AG04450 (cell line): Measurements from ENCODE around the gene FGD4. TPM values are rescaled to one million over a fixed set of nuclear protein-coding genes. Genes with fewer than 3 reads are reported as not detected.

Source experiments
- CTCF ChIA-PET: fragments of 300-600, 350-600 bp; formaldehyde crosslinking; extraction: SDS; loops from one replicate; lab custom pipeline; 2022; ENCODE audit warnings: antibody characterized with exemption, inconsistent platforms; lab: Charles Lee
- POLR2A ChIA-PET: fragments of 350-600 bp; formaldehyde crosslinking; extraction: SDS; loops from one replicate; lab custom pipeline; 2021; ENCODE audit warnings: antibody characterized with exemption, inconsistent platforms; lab: Yijun Ruan, JAX
- DNase-seq: peaks from one replicate; pipeline ENCODE4 v3.0.0-alpha.2; 2011; ENCODE audit warnings: low read depth, low spot score
- H3K27ac ChIP-seq: one replicate; pipeline ENCODE4 v1.5.1; 2012; ENCODE audit warnings: low read depth, low read length, control low read depth
- H3K27me3 ChIP-seq: one replicate; pipeline ENCODE4 v1.6.0; 2012; ENCODE audit warnings: low read length; ENCODE audit not compliant: control insufficient read depth, insufficient read depth
- H3K4me3 ChIP-seq: 2 replicates; pipeline ENCODE4 v1.5.1; 2011; ENCODE audit warnings: mild to moderate bottlenecking, low read depth, low read length, control low read depth
- H3K9me3 ChIP-seq: 2 replicates; pipeline ENCODE4 v1.5.1; 2012; ENCODE audit warnings: low read length; ENCODE audit not compliant: control insufficient read depth, insufficient read depth
- CTCF ChIP-seq: IDR thresholded peaks from 2 replicates; pipeline ENCODE4 v1.5.1; 2011; ENCODE audit warnings: low read depth, low read length, control low read depth, inconsistent platforms
- polyA plus RNA-seq: library from polyadenylated mRNA; depleted of rRNA; stranded (reverse); fragments of >200 nt; gene quantifications from 2 replicates; pipeline ENCODE4 v1.2.3, GENCODE V29; 2011

FGD4 gene
- polyA plus RNA-seq, 1 experiment, result 5.1 TPM

- CTCF ChIA-PET, result interaction anchor here (0.8 to 1.6 kb wide), 4 partner anchors 86 to 799 kb away, joined by 3 to 4 read pairs (median 3); no protein-coding TSS in a partner anchor
- DNase-seq, result no peak
- POLR2A ChIA-PET, result no interaction called here
- H3K27me3 ChIP-seq, result no peaks in the 10 kb centered on the region
- no peak overlapping the region for H3K4me3 ChIP-seq
- no peak overlapping the region for H3K27ac ChIP-seq
- H3K9me3 ChIP-seq, result no peaks in the 10 kb centered on the region
- no peak for TF ChIP-seq CTCF
Measured at GRCh38 chr12:32451816-32452215, 52.5 kb downstream of the FGD4 start.

- H3K27me3 ChIP-seq, result no peaks in the 10 kb centered on the region
- H3K9me3 ChIP-seq, result no peaks in the 10 kb centered on the region
- no peak overlapping the region for H3K27ac ChIP-seq
- ChIA-PET CTCF (interaction anchor here (0.5 to 4.8 kb wide), 8 partner anchors 9 to 527 kb away, joined by 3 to 65 read pairs (median 4); no protein-coding TSS in a partner anchor), POLR2A (no interaction called here)
- H3K4me3 ChIP-seq, result no peak overlapping the region
- no peak for TF ChIP-seq CTCF
- peak; percentile 21 for DNase-seq
Measured at GRCh38 chr12:32454075-32454474, 54.7 kb downstream of the FGD4 start.

GRCh38 chr12:32454866-32455265 lies 55.5 kb downstream of the FGD4 start:
- CTCF ChIA-PET, result interaction anchor here (0.6 to 4.8 kb wide), 15 partner anchors 14 to 300 kb away, joined by 3 to 65 read pairs (median 5); partner anchors contain the start of gene YARS2
- Histone ChIP-seq H3K27ac (no peak overlapping the region), H3K9me3 (no peaks in the 10 kb centered on the region), H3K4me3 (no peak overlapping the region), H3K27me3 (no peaks in the 10 kb centered on the region)
- no peak for DNase-seq
- POLR2A ChIA-PET, result no interaction called here
- TF ChIP-seq CTCF, result no peak

- TF ChIP-seq CTCF, result peak; percentile 66
- ChIA-PET POLR2A (no interaction called here), CTCF (interaction anchor here (0.6 to 4.8 kb wide), 20 partner anchors 13 to 300 kb away, joined by 3 to 65 read pairs (median 4); partner anchors contain the start of gene YARS2)
Measured at GRCh38 chr12:32455607-32456071, 56.3 kb downstream of the FGD4 start.

GRCh38 chr12:32457251-32458025 lies 58.1 kb downstream of the FGD4 start:
- Histone ChIP-seq H3K9me3 (no peaks in the 10 kb centered on the region), H3K27ac (no peak overlapping the region), H3K27me3 (no peaks in the 10 kb centered on the region), H3K4me3 (no peak overlapping the region)
- DNase-seq, result no peak
- POLR2A ChIA-PET, result interaction anchor here (0.8 kb wide), 1 partner anchor 76 kb away, joined by 4 read pairs; no protein-coding TSS in a partner anchor
- CTCF ChIA-PET, result interaction anchor here (1.5 to 4.8 kb wide), 6 partner anchors 18 to 298 kb away, joined by 3 to 65 read pairs (median 12); partner anchors contain the start of gene YARS2
- no peak for TF ChIP-seq CTCF

More at GRCh38 chr12:32455607-32456071, 56.3 kb downstream of the FGD4 start:
- peak; percentile 33 for DNase-seq
- H3K27ac ChIP-seq, result no peak overlapping the region
- no peaks in the 10 kb centered on the region for H3K9me3 ChIP-seq
- peak overlapping the region; percentile 46 for H3K4me3 ChIP-seq
- H3K27me3 ChIP-seq, result no peaks in the 10 kb centered on the region
